H54 (cell line): ENCODE data around the gene DHCR24.
A peak's percentile ranks its signal among the peaks of the same experiment; 100 is the strongest.

ENCODE experiments used
- DNase-seq: peaks from one replicate; pipeline ENCODE4 v3.0.0; 2011; ENCODE audit warnings: low spot score, mixed read lengths; ENCODE audit not compliant: insufficient read length
- FAIRE-seq: peaks from 3 replicates; lab custom pipeline; 2011; peaks lifted over from hg19 to GRCh38; lab: Jason Lieb, UNC
- POLR2A ChIP-seq: IDR thresholded peaks from 2 replicates; pipeline ENCODE4 v1.6.1; 2011; ENCODE audit warnings: low read depth, mild to moderate bottlenecking, low read length

Gene DHCR24

DNA sequence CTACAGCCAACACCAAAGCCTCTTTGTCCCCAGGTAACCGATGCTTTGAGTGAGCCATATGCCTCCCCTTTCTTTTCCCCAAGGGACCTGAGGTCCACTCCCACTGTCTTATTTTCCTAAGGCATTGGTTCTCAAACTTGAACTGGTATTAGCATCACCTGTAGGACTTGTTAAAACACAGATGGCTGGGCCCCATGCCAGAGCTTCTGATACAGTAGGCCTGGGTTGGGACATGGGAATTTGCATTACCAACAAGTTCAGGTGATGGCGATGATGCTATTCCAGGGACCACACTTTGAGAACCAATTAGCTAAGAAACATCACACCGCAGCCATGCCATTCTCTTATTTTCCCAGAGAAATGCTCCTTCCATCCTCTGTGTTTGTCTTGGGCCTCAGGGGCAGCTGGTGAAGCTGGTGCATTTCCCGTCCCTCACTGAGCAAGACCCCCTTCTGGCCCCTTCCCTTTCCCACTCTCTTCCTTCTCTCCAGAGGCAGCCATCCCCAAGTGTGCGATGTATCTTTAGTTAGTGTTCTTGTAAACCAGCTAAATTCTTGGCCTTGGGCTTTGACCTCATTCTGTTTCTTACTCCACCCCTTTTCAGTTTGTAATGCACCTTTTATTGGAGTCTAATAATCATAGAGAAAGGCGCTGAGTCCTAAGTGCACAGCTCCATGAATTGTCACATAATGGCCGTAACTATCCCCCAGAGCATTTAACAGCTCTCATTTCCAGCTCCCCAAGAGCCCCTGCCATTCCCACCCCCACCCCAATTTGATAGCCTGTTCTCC is 71.7 kb downstream of the DHCR24 start:
- no peak for FAIRE-seq
- DNase-seq, result no peak
- no peak for TF ChIP-seq POLR2A

DNA sequence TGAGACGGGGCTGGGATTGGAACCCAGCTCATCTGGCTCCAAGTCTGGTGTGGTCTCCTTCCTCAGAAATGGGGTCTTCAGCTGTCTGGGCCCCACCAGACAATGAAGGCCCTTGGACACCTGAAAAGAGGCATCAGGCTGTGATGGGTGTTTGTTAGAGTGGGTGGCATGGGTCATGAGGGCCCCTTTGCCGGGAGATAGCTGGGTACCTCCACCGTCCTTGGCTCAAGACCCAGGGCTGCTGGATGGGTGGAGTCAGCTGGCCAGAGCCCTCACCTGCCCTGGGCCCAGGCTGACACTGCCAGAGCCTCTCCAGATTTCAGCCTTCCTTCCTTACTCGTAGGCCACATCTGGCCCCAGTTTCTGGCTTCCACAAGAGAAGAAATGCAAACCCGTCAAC is 72.4 kb downstream of the DHCR24 start:
- TF ChIP-seq POLR2A, result no peak
- FAIRE-seq, result no peak
- DNase-seq, result no peak

DNA sequence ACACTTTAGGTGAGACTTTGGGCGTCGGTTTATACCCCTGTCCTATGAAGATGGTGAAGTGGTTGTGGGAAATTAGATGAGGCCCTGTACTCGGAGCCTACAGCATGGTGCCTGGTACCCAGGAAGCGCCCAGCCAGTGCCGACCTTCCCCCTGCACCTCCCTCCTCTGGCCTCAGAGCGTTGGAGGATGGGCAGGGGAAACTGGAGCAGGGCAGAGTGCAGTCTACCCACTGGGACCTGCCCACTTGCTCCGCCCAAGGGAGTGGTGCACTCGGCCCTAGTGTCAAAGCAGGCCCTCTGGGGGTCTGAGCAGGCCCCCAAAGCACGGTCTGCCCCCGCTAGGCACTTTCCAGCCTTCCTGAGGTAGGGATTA is 72.9 kb downstream of the DHCR24 start:
- FAIRE-seq, result no peak
- TF ChIP-seq POLR2A, result no peak
- DNase-seq, result no peak

DNA sequence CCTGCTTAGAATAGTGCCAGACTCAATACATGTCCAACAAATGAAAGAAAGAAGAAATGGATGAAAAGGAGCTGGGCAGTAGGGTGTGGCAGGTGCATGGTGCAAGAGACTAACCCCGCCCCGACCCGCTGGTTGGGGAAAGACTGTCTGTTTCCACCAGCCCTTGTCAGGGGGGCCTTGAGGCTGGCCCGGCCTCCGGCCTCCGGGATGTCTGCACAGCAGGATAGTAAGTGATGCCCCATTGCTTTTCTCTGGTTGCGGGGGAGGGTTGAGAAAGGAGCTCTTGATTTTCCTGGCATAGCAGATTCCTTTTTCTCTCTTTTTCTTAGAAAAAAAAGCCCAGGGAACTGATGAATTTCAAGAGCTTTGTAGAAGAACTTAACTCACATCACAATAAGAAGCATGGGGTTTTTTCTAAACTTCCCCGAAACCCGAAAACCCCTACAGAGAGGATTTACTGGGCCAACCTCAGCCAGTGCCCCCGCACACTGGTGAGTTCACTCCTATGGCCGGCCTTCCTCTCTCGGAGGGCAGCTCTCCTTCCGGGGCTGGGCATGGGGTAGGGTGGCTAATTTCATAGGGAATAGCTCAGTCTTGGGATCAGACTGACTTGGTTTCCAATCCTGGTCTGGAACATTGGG is 73.4 kb downstream of the DHCR24 start:
- no peak for FAIRE-seq
- no peak for DNase-seq
- TF ChIP-seq POLR2A, result no peak

DNA sequence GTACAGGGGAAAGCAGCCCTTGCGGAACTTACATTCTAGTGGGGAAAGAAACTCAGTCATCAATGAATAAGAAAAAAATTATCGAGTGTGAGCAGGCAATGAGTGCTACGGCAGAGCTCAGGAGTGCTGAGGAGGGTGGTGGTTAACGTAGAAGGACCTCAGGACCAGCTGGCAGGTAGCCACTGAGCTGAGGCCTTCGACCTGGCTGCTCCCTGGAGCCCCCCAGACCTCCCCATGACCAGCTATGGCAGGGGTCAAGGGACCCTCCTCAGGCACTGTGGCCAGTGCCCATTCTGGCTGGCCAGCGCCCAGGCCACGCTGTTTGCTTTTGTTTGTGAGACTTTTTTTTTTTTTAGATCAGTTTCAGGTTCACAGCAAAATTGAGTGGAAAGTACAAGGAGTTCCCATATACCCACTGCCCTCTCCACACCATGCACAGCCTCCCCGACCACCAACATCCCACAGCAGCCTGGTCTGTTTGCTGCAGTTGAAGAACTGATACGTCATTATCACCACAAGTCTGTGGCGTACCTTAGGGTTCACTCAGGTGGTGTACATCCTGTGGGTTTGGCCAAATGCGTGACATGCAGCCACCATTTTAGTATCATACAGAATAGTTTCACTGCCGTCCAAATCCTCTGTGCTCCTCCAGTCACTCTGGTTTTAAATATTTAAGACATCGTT is 74.1 kb downstream of the DHCR24 start:
- TF ChIP-seq POLR2A, result no peak
- DNase-seq, result no peak
- no peak for FAIRE-seq

DNA sequence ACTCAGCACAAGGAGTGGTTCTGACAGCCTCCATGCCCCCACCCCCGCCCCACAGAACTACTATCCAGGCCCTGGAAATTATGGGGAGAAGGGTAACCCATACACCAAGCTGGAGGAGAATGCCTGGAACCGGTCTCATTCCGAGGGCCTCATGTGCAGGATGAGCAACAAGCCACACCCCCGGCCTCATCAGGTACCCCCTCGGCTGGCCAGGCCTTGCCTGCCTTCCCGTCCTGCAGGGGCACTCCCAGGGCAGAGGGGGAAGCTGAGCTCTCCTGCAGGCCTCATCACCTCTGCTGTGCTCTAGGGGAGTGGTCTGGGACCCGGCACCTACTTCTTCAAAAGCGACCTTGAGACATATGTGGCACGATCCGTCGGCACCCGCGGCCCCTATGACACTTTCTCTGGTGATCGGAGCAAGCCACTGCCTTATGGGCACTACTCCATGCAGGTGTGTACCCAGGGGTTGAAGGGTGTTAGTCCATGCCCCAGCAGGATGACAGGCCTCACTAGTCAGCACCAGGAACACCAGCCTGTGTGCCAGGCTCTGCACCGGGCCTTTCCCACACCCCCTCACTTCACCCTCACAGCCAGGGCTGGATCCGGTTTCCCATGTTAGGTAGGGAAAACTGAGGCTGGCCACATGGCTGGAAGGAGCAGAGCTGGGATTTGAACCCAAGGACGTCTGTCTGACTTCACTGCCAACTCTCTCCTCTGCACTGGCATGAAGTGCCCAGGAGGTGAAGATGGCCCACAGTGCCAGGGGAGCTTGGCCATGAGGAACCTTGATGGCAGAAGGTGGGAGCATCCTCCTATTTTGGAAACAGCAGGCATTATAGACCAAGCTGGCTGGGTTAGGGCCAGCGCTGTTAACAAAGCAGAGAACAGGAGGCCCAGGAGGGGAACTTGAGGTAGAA is 75.0 kb downstream of the DHCR24 start:
- DNase-seq (no peak), FAIRE-seq (no peak)
- no peak for TF ChIP-seq POLR2A

DNA sequence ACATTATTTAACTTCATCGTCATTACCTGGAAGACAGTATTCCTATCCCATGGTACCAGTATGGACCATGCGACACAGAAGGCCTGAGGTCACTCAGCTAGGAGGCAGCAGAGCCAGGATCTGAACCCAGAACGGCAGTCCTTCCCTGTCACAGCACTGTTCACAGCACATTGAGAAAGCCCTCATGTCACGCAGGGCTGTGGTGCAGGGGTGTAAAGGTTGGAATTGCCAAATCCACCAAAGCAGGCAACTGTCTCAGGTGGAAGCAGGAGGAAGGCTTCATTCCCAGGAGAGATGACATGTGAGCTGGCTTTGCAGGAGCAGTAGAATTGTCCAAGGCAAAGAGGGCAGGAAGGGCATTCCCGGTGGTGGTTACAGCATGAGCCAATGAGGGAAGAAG is 75.9 kb downstream of the DHCR24 start:
- DNase-seq (no peak), FAIRE-seq (no peak)
- TF ChIP-seq POLR2A, result no peak

DNA sequence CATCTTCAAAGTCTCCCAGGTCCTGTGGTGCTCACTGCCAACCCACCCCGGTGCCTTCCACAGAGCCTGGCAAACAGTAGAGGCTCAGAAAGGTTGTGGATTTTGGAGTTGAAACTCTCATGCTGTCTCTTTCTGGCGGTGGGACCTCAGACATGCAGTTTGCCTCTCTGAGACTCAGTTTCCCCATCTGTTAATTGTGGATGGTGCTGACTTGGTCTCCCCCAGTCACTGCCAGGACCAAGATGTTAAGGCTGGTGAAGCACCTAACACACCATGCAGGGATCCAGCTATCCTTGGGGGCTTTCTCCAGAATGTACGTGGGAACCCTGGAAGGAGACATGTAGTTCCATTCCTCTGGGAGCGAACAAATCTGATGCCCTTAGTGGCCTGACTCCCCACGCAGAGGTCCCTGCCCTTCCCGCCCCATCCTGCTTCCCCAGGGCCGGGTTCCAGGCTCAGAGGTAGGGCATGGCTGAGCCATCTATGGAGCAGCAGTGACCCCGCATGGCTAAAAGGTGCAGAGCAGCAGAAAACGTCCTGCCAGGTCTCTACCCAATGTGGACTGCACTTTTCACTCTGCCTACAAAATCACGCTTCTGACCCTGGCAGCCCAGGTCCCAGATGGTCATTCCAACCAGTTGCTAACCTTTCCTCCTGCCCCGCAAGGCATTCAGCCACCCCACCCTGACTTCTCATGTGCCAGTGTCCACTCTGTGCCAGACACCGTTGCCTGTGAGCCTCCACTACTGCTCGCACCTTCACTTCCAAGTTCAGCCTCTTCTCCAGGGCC is 76.6 kb downstream of the DHCR24 start:
- peak; percentile 88 for DNase-seq
- peak; percentile 38 for FAIRE-seq
- no peak for TF ChIP-seq POLR2A

DNA sequence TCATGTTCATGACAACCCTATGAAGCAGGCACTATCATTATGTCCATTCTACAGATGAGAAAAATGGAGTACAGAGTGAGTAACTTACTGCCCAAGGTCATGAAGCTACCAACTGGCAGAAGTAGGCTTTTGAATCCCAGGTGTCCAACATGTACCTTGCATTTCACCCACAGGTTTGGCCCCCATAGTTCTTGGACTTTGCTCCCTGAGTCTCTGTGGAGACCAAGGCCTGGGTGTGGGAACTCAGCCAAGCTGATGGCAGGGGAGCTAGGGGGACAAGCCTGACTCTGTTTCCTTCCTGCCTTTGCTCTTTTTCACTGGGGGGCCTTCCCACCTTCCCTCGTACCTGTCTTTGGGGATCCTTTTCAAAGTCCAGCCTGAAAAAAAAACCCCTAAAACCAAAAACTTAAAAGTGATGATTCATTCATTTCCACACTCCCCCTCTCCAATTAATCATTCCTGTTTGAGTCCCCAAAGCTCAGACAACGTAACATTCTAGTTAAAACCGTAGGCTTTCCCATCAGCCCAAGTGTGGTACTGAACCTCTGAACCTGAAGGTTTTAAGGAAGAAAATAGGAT is 77.4 kb downstream of the DHCR24 start:
- FAIRE-seq (no peak), DNase-seq (no peak)
- TF ChIP-seq POLR2A, result no peak

DNA sequence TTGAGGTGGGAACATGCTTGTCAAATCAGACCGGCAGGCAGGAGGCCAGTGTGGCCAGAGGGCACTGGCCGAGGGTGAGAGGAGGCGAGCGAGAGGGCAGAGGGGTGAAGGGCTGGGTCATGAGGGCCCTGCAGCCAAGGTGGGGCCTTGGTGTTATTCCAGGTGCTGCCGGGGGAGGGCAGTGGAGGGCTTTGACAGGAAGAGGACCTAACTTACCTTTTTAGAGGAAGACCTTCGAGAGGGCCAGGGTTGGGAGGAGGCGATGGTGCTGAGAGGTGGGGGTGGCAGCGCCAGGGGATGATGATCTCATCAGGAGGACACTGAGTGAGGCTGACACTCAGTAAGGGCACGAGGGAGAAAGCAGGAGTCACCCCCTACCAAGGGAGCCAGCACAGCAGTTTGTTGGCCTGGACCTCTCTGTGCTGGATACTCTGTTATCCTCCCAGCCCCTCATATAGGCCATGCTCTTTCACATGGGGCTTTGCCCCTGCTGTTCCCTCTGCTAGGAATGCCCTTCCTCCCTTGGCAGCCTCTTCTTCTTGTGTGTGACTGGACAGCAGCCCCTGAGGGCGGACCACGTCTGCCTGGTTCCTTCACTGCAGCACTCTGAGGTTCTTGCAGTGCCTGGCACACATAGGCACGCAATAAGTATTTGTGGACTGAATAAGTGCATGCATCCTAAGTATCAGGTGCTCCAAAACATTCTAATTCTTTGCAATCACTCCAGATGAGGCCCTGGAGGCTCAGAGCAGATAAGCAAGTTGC is 78.4 kb downstream of the DHCR24 start:
- FAIRE-seq (no peak), DNase-seq (no peak)
- TF ChIP-seq POLR2A, result no peak

DNA sequence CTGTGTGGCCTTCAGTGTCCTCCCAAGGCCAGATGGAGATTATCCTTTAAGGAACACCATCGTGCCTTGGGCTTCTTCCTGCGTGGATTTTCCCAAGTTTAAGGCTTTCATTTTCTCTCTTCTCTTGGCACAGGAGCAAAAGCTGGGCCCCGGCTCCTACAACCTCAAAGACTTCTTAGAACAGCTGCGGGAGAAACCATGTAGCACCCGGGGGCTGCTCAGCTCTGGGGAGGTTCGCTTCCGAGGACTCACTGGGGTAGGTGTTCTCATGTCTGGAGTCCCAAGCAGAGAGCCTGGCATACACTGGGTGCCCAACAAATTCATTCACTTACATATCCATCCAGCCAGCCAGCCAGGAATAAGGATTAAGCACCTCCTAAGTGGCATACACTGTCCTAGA is 79.2 kb downstream of the DHCR24 start:
- FAIRE-seq (no peak), DNase-seq (no peak)
- no peak for TF ChIP-seq POLR2A
